ENCODE results near the gene HIF3A.
"Not testable (repeated sequence)": the region's sequence is repeated elsewhere in the genome, so short reads cannot be mapped to it uniquely, and the experiment has no call there.

Gene HIF3A

DNA sequence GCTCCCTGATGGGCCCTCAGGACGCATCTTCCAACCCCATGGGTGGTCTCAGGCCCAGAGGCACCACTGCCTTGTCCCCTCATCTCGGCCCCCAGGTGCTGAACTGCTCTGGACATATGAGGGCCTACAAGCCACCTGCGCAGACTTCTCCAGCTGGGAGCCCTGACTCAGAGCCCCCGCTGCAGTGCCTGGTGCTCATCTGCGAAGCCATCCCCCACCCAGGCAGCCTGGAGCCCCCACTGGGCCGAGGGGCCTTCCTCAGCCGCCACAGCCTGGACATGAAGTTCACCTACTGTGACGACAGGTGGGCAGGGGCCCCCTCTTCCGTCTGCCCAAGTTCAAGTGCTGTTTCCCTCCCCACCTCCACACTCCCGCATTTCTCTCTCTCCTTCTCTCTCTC lies 12.2 kb downstream of the HIF3A start:
- Histone ChIP-seq H3K4me1 (no peaks in the 10 kb centered on the region), H3K36me3 (no peaks in the 10 kb centered on the region), H3K9me3 (no peaks in the 10 kb centered on the region), H3K27me3 (no peaks in the 10 kb centered on the region), H3K4me3 (ENCODE audit: low read depth, low read length) (no peak overlapping the region)
- DNase-seq: no peak
- TF ChIP-seq, protein P1, sequence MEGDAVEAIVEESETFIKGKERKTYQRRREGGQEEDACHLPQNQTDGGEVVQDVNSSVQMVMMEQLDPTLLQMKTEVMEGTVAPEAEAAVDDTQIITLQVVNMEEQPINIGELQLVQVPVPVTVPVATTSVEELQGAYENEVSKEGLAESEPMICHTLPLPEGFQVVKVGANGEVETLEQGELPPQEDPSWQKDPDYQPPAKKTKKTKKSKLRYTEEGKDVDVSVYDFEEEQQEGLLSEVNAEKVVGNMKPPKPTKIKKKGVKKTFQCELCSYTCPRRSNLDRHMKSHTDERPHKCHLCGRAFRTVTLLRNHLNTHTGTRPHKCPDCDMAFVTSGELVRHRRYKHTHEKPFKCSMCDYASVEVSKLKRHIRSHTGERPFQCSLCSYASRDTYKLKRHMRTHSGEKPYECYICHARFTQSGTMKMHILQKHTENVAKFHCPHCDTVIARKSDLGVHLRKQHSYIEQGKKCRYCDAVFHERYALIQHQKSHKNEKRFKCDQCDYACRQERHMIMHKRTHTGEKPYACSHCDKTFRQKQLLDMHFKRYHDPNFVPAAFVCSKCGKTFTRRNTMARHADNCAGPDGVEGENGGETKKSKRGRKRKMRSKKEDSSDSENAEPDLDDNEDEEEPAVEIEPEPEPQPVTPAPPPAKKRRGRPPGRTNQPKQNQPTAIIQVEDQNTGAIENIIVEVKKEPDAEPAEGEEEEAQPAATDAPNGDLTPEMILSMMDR (IDR thresholded peaks at IDR 0.05; ENCODE audit: low read depth, low read length): no peak

DNA sequence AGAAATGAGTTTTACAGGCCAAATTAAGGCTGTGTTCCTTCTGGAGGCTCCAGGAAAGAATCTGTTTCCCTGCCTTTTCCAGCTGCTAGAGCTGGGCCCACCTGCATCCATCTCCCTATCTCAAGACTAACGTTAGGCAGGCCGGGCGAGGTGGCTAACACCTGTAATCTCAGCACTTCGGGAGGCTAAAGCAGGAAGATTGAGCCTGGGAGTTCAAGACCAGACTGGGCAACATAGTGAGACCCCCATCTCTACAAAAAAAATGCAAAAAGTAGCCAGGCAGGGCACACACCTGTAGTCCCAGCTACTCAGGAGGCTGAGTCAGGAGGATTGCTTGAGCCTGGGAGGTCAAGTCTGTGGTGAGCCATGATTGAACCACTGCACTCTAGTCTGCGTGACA lies 14.6 kb downstream of the HIF3A start:
- no peaks in the 10 kb centered on the region for H3K4me1 ChIP-seq
- H3K36me3 ChIP-seq: no peaks in the 10 kb centered on the region
- no peaks in the 10 kb centered on the region for H3K27me3 ChIP-seq
- no peak for DNase-seq
- TF ChIP-seq, protein P1 (IDR thresholded peaks at IDR 0.05; ENCODE audit: low read depth, low read length): no peak
- H3K9me3 ChIP-seq: no peaks in the 10 kb centered on the region
- no peak overlapping the region for H3K4me3 ChIP-seq (ENCODE audit: low read depth, low read length)

DNA sequence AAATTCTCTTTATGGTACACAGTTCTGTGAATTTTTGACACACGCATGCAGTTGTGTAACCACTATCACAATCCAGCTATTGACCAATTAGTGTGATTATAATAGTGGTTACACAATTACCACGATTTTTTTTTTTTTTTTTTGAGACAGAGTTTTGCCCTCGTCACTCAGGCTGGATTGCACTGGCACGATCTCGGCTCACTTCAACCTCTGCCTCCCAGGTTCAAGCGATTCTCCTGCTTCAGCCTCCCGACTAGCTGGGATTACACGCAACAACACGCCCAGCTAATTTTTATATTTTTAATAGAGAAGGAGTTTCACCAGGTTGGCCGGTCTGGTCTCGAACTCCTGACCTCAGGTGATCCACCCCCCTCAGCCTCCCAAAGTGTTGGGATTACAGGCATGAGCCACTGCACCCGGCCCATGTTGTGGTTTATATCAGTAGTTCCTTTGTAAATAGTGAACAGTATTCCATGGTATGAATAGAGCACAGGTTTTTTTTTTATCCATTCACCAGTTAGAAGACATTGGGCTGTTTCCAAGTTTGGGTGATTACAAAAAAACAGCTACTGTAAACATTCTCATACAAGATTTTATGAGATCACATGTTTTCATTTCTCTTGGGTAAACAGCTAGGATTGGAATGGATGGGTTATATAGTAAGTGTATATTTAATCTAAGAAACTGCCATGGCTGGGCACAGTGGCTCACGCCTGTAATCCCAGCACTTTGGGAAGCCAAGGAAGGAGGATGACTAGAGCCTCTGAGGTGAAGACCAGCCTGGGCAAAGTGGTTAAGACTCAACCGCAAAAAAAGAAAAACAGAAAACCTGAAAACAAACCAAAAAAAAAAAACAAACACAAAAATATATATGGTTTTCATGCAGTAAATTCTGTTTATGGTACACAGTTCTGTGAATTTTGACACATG lies 17.0 kb downstream of the HIF3A start:
- H3K4me1 ChIP-seq; H3K36me3 ChIP-seq; DNase-seq; H3K4me3 ChIP-seq (ENCODE audit: low read depth, low read length); H3K9me3 ChIP-seq; H3K27me3 ChIP-seq: not testable (repeated sequence)

GRCh38 chr19:46317339-46317738 lies 20.5 kb downstream of the HIF3A start:
- Histone ChIP-seq H3K27me3 (no peaks in the 10 kb centered on the region), H3K4me1 (no peaks in the 10 kb centered on the region), H3K4me3 (ENCODE audit: low read depth, low read length) (no peak overlapping the region), H3K9me3 (no peaks in the 10 kb centered on the region), H3K36me3 (no peaks in the 10 kb centered on the region)
- TF ChIP-seq, protein P1 (IDR thresholded peaks at IDR 0.05; ENCODE audit: low read depth, low read length): no peak
- no peak for DNase-seq

GRCh38 chr19:46319613-46320012 lies 22.8 kb downstream of the HIF3A start:
- Histone ChIP-seq H3K9me3 (no peaks in the 10 kb centered on the region), H3K4me3 (ENCODE audit: low read depth, low read length) (no peak overlapping the region), H3K4me1 (no peaks in the 10 kb centered on the region), H3K36me3 (no peaks in the 10 kb centered on the region), H3K27me3 (no peaks in the 10 kb centered on the region)
- TF ChIP-seq, protein P1 (IDR thresholded peaks at IDR 0.05; ENCODE audit: low read depth, low read length): no peak
- no peak for DNase-seq

DNA sequence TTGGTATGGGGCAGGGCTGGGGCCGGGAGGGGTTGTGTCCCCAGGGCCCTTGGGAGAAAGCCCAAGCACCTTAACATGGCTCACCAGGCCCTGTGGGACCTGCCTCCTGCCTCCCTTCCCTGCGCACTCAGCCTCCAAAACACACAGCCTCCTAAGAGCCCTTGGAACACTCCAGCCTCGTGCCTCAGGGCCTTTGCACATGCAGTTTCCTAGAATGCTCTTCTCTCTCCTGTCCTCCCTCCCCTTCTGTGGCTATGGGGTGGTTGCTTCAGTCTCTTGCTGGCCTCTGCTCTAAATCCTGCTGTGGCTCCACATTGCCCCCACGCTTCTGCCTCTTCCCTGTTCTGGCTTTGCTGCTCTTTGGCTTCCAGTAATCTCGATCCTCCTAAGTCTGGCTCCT lies 23.7 kb downstream of the HIF3A start:
- DNase-seq: no peak
- no peaks in the 10 kb centered on the region for H3K27me3 ChIP-seq
- TF ChIP-seq, protein P1 (IDR thresholded peaks at IDR 0.05; ENCODE audit: low read depth, low read length): no peak
- H3K4me3 ChIP-seq (ENCODE audit: low read depth, low read length): no peak overlapping the region
- H3K4me1 ChIP-seq: no peaks in the 10 kb centered on the region
- H3K36me3 ChIP-seq: no peaks in the 10 kb centered on the region
- H3K9me3 ChIP-seq: no peaks in the 10 kb centered on the region

Data from BE2C (cell line).